H1 (cell line): ENCODE results near the gene C5orf58. TPM values are rescaled to one million over a fixed set of nuclear protein-coding genes. Genes with fewer than 3 reads are reported as not detected.

Source experiments
- EP300 ChIP-seq, 2 experiments: IDR thresholded peaks; 1 replicate in 1 of 2; 2 replicates in 1 of 2; pipeline ENCODE4 v1.6.1; 2011 to 2012; ENCODE audit warnings: low read depth in 2 of 2, low read length in 2 of 2, mild to moderate bottlenecking in 2 of 2, borderline replicate concordance in 1 of 2, inconsistent platforms in 1 of 2, moderate library complexity in 1 of 2
- JUN ChIP-seq: IDR thresholded peaks from 2 replicates; pipeline ENCODE4 v1.6.1; 2011; ENCODE audit warnings: low read depth, mild to moderate bottlenecking, improper control_type of control experiment, low read length
- YY1 ChIP-seq: IDR thresholded peaks from 2 replicates; pipeline ENCODE4 v1.6.1; 2011; ENCODE audit warnings: low read depth, mild to moderate bottlenecking, low read length
- polyA plus RNA-seq, 7 experiments: library from polyadenylated mRNA; depleted of rRNA in 3 of 7; stranded (reverse) in 5 of 7; unstranded in 2 of 7; fragments of >200 nt in 5 of 7; fragments of 200-250 nt in 2 of 7; gene quantifications; 1 replicate in 5 of 7; 2 replicates in 1 of 7; 4 replicates in 1 of 7; pipeline versions ENCODE4 v1.2.1 to v1.2.3, GENCODE V29; 2011 to 2013; ENCODE audit warnings: missing spikeins in 2 of 7, mixed read lengths in 2 of 7
- total RNA-seq: library from RNA; stranded (reverse); fragmentation: NEBNext Ultra II Directional; extraction: Animal tissue kit (Norgen Biotek cat#: 25700); gene quantifications from 2 replicates; pipeline ENCODE4 v1.2.1, GENCODE V29; 2021
- TF ChIP-seq, protein P1 (sequence below), 3 experiments: IDR thresholded peaks; 1 replicate in 2 of 3; 2 replicates in 1 of 3; pipeline versions ENCODE4 v1.5.1 to v1.6.1; 2011; ENCODE audit warnings: low read length in 3 of 3, mild to moderate bottlenecking in 3 of 3, inconsistent platforms in 2 of 3, low read depth in 1 of 3, moderate library complexity in 1 of 3; ENCODE audit not compliant: insufficient read depth in 1 of 3; ENCODE audit errors: control extremely low read depth in 1 of 3

Gene C5orf58
- total and polyA plus RNA-seq, 2 of the 8 experiments (the other 6 are each of a cell fraction or from before 2014, with no cell fraction given), result 0.24 to 1.6 TPM

DNA sequence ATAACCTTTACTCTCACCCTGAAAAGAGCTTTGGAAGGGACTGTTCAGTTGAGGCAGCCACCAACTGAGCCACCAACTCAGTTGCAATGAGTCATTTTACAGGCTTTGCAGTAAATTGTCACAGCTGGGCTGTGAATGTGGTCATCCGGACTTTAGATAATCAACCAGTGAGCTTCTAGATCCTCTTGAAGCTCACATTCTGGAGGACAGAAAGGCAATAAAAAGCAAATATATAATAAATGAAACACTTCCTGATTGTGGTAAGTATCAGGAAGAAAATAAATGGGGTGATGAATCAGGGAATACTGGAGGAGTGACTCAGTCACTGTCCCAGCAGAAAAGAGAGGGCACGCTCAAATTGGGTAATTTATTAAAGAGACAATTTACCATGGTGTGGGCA, 13.2 kb upstream of the C5orf58 start (continued):
- TF ChIP-seq, protein P1, sequence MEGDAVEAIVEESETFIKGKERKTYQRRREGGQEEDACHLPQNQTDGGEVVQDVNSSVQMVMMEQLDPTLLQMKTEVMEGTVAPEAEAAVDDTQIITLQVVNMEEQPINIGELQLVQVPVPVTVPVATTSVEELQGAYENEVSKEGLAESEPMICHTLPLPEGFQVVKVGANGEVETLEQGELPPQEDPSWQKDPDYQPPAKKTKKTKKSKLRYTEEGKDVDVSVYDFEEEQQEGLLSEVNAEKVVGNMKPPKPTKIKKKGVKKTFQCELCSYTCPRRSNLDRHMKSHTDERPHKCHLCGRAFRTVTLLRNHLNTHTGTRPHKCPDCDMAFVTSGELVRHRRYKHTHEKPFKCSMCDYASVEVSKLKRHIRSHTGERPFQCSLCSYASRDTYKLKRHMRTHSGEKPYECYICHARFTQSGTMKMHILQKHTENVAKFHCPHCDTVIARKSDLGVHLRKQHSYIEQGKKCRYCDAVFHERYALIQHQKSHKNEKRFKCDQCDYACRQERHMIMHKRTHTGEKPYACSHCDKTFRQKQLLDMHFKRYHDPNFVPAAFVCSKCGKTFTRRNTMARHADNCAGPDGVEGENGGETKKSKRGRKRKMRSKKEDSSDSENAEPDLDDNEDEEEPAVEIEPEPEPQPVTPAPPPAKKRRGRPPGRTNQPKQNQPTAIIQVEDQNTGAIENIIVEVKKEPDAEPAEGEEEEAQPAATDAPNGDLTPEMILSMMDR (IDR thresholded peaks at IDR 0.05; ENCODE audit: control extremely low read depth in 1 of 3, insufficient read depth in 1 of 3, low read depth in 1 of 3, low read length in 3 of 3), result no peak
- TF ChIP-seq YY1 (no peak), JUN (no peak), EP300 (IDR thresholded peaks at IDR 0.05; ENCODE audit: borderline replicate concordance in 1 of 2, low read depth in 2 of 2, low read length in 2 of 2) (no peak)
